Esophagus (tissue), 2 donors: ENCODE measurements around the gene FGR. TPM values are rescaled to one million over a fixed set of nuclear protein-coding genes. Genes with fewer than 3 reads are reported as not detected.
"Not testable (repeated sequence)": the region's sequence is repeated elsewhere in the genome, so short reads cannot be mapped to it uniquely, and the experiment has no call there.

ENCODE experiments used
- H3K27ac ChIP-seq, 2 donors: one replicate each; pipeline ENCODE4 v1.5.1; 2013; ENCODE audit warnings: low read depth in 2 of 2, mild to moderate bottlenecking in 2 of 2, inconsistent platforms in 1 of 2, low read length in 1 of 2, moderate library complexity in 1 of 2
- H3K27me3 ChIP-seq, 2 donors: one replicate each; pipeline ENCODE4 v1.6.1; 2013; ENCODE audit warnings: low read length in 2 of 2, control low read depth in 1 of 2, mild to moderate bottlenecking in 1 of 2; ENCODE audit not compliant: insufficient read depth in 2 of 2, control insufficient read depth in 1 of 2
- H3K36me3 ChIP-seq, 2 donors: one replicate each; pipeline ENCODE4 v1.6.1; 2013; ENCODE audit warnings: low read length in 1 of 2; ENCODE audit not compliant: control insufficient read depth in 2 of 2, insufficient read depth in 2 of 2
- H3K4me1 ChIP-seq, 2 donors: one replicate each; pipeline ENCODE4 v1.6.1; 2013; ENCODE audit warnings: low read length in 1 of 2; ENCODE audit not compliant: control insufficient read depth in 2 of 2, insufficient read depth in 2 of 2
- H3K4me3 ChIP-seq, 2 donors: one replicate each; pipeline ENCODE4 v1.5.1; 2013; ENCODE audit warnings: low read length in 2 of 2, mild to moderate bottlenecking in 2 of 2, low read depth in 1 of 2, moderate library complexity in 1 of 2
- H3K9me3 ChIP-seq, 2 donors: one replicate each; pipeline ENCODE4 v1.6.1; 2013; ENCODE audit warnings: mild to moderate bottlenecking in 2 of 2, low read depth in 1 of 2, low read length in 1 of 2, moderate library complexity in 1 of 2; ENCODE audit not compliant: control insufficient read depth in 2 of 2, insufficient read depth in 1 of 2
- WGBS, 2 donors: extraction: QIAGEN DNeasy Blood & Tissue Kit; methylation state at CpG; one replicate each; pipeline ENCODE4 v1.1.7; 2013; 5-methylcytosine and 5-hydroxymethylcytosine counted together
- polyA plus RNA-seq, 2 donors: library from polyadenylated mRNA; stranded (reverse); fragments of 200-250 nt; gene quantifications; one replicate each; pipeline ENCODE4 v1.2.3, GENCODE V29; 2013
- donor health status: healthy with polysubstance abuse.
- donor health status: Bipolar disorder and iron deficiency.

FGR gene
- polyA plus RNA-seq: 1 to 10 TPM; 3.4 to 3.6 TPM

GRCh38 chr1:27634985-27635367 is at the start of gene FGR:
Gene FGR, minus strand, starts transcription at chr1:27635185. Its CDS starts 11,269 bp downstream, at chr1:27623916.
- no peaks in the 10 kb centered on the region for H3K27me3 ChIP-seq
- 42 to 50% methylated on average over 25 to 28 of the region's 28 CpGs for WGBS, 2 donors
- no peaks in the 10 kb centered on the region for H3K9me3 ChIP-seq
- H3K4me1 ChIP-seq: peaks cover 0 to 11% of the 10 kb centered on the region in 2 donors
- H3K4me3 ChIP-seq: peak within 1 kb of the TSS; percentile 37 to 40
- no peaks in the 10 kb centered on the region for H3K36me3 ChIP-seq
- H3K27ac ChIP-seq: peak within 1 kb of the TSS; percentile 55 to 64

- WGBS, 2 donors: 92 to 94% methylated on average over 2 of the region's 2 CpGs
- Histone ChIP-seq H3K36me3 (peaks cover 0 to 2% of the 10 kb centered on the region in 2 donors), H3K9me3 (peaks cover 0 to 4% of the 10 kb centered on the region in 2 donors)
These were observed 49.2 kb upstream of the FGR start for GRCh38 chr1:27684176-27684575.

GRCh38 chr1:27682351-27682944 is 47.5 kb upstream of the FGR start:
- WGBS, 2 donors: 79 to 91% methylated on average over 5 of the region's 5 CpGs
- peaks cover 0 to 4% of the 10 kb centered on the region in 2 donors for H3K9me3 ChIP-seq
- no peak overlapping the region for H3K27ac ChIP-seq

More at GRCh38 chr1:27684176-27684575, 49.2 kb upstream of the FGR start:
- Histone ChIP-seq H3K4me3 (no peak overlapping the region), H3K27ac (no peak overlapping the region), H3K4me1 (peaks cover 8 to 10% of the 10 kb centered on the region in 2 donors), H3K27me3 (no peaks in the 10 kb centered on the region)

GRCh38 chr1:27681580-27681979 is 46.6 kb upstream of the FGR start:
- H3K9me3 ChIP-seq, H3K36me3 ChIP-seq, H3K4me3 ChIP-seq, H3K4me1 ChIP-seq, H3K27me3 ChIP-seq, H3K27ac ChIP-seq: not testable (repeated sequence)
- 95 to 97% methylated on average over 4 of the region's 4 CpGs for WGBS, 2 donors

More at GRCh38 chr1:27682351-27682944, 47.5 kb upstream of the FGR start:
- Histone ChIP-seq H3K4me1 (peaks cover 8 to 10% of the 10 kb centered on the region in 2 donors), H3K4me3 (no peak overlapping the region), H3K36me3 (peaks cover 0 to 2% of the 10 kb centered on the region in 2 donors), H3K27me3 (no peaks in the 10 kb centered on the region)

GRCh38 chr1:27680225-27680791 is 45.3 kb upstream of the FGR start:
- H3K27me3 ChIP-seq, H3K4me1 ChIP-seq, H3K36me3 ChIP-seq, H3K9me3 ChIP-seq, H3K27ac ChIP-seq, H3K4me3 ChIP-seq: not testable (repeated sequence)
- 96 to 100% methylated on average over 2 of the region's 2 CpGs for WGBS, 2 donors

GRCh38 chr1:27678747-27679146 is 43.8 kb upstream of the FGR start:
- Histone ChIP-seq H3K27ac (no peak overlapping the region), H3K4me1 (no peaks in the 10 kb centered on the region), H3K27me3 (no peaks in the 10 kb centered on the region), H3K9me3 (peaks cover 0 to 4% of the 10 kb centered on the region in 2 donors), H3K36me3 (peaks cover 0 to under 1% of the 10 kb centered on the region in 2 donors), H3K4me3 (no peak overlapping the region)

- no peaks in the 10 kb centered on the region for H3K27me3 ChIP-seq
- no peak overlapping the region for H3K4me3 ChIP-seq
- H3K9me3 ChIP-seq: peaks cover 0 to 4% of the 10 kb centered on the region in 2 donors
- no peaks in the 10 kb centered on the region for H3K36me3 ChIP-seq
- 98 to 100% methylated on average over 1 of the region's 1 CpG for WGBS, 2 donors
- H3K27ac ChIP-seq: no peak overlapping the region
- H3K4me1 ChIP-seq: no peaks in the 10 kb centered on the region
These were observed 41.4 kb upstream of the FGR start for GRCh38 chr1:27676410-27676809.

- H3K27ac ChIP-seq: peak overlapping the region; percentile 85 to 93
- no peaks in the 10 kb centered on the region for H3K27me3 ChIP-seq
- no peaks in the 10 kb centered on the region for H3K9me3 ChIP-seq
- no peaks in the 10 kb centered on the region for H3K36me3 ChIP-seq
- no peak overlapping the region for H3K4me3 ChIP-seq
- no peaks in the 10 kb centered on the region for H3K4me1 ChIP-seq
These were observed 37.7 kb upstream of the FGR start for GRCh38 chr1:27672750-27673112.

- 0 to 1% methylated on average over 10 of the region's 10 CpGs for WGBS, 2 donors
These were observed 37.2 kb upstream of the FGR start, which contains the start of gene IFI6 for GRCh38 chr1:27671964-27672749. Gene IFI6, minus strand, starts transcription at chr1:27672192. Its CDS starts 2,878 bp downstream, at chr1:27669314.

More at GRCh38 chr1:27671964-27672749, 37.2 kb upstream of the FGR start, which contains the start of gene IFI6:
- peak within 1 kb of the TSS; percentile 45 to 48 for H3K4me3 ChIP-seq
- H3K4me1 ChIP-seq: no peaks in the 10 kb centered on the region
- H3K36me3 ChIP-seq: no peaks in the 10 kb centered on the region
- H3K27me3 ChIP-seq: no peaks in the 10 kb centered on the region
- no peaks in the 10 kb centered on the region for H3K9me3 ChIP-seq
- H3K27ac ChIP-seq: peak within 1 kb of the TSS; percentile 92 to 93
